ENCODE results near the gene NR2F1-AS1.

DNA sequence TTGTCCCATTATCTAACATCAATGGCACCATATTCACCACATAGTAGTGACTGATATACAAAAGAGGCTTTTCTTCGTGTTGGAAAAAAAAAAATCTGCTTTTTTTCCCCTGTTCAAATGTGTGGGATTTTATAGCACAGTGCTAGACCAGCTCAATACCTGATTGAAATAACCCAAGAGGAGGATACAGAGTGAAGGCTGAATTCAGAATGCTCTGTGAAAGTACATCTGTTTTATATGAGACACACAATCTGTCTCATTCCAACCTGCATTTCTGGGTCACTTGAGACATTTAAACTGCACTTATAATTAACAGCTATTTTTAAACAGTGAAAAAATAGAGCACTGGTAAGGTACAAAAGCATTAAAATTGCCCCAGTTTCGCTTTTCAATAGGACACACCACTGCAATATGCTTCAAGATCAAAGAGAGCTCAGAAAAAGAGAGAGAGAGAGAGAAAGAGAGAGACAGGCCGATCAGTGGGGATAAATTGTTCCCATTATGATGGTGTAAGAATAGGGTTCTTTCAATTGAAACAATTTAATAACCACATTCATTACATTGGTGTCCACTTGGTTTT, 179.3 kb downstream of the NR2F1-AS1 start:
- TF ChIP-seq, protein P1, sequence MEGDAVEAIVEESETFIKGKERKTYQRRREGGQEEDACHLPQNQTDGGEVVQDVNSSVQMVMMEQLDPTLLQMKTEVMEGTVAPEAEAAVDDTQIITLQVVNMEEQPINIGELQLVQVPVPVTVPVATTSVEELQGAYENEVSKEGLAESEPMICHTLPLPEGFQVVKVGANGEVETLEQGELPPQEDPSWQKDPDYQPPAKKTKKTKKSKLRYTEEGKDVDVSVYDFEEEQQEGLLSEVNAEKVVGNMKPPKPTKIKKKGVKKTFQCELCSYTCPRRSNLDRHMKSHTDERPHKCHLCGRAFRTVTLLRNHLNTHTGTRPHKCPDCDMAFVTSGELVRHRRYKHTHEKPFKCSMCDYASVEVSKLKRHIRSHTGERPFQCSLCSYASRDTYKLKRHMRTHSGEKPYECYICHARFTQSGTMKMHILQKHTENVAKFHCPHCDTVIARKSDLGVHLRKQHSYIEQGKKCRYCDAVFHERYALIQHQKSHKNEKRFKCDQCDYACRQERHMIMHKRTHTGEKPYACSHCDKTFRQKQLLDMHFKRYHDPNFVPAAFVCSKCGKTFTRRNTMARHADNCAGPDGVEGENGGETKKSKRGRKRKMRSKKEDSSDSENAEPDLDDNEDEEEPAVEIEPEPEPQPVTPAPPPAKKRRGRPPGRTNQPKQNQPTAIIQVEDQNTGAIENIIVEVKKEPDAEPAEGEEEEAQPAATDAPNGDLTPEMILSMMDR (conservative IDR thresholded peaks at IDR 0.05; ENCODE audit: low read length) = no peak
- no peak for TF ChIP-seq EZH2phosphoT487 (IDR thresholded peaks at IDR 0.05; ENCODE audit: borderline replicate concordance, low read depth, low read length)

Measured in OCI-LY7 (cell line).